HG02885 (cell line): ENCODE data around the gene HRAS.

ENCODE experiments used
- ATAC-seq: cut with Tn5 transposase; IDR thresholded peaks from one replicate; pipeline ENCODE4 v1.9.1; 2021; ENCODE audit warnings: mild to moderate bottlenecking; ENCODE audit not compliant: unreplicated experiment, poor library complexity

Gene HRAS

GRCh38 chr11:515131-515530 lies 20.2 kb downstream of the HRAS start:
- no peak for ATAC-seq

- ATAC-seq = no peak
Measured at GRCh38 chr11:514606-515005, 20.8 kb downstream of the HRAS start.

GRCh38 chr11:512761-513595 lies 22.4 kb downstream of the HRAS start:
- ATAC-seq = no peak

GRCh38 chr11:508956-509355 lies 26.4 kb downstream of the HRAS start:
- ATAC-seq = no peak

- ATAC-seq = no peak
Measured at GRCh38 chr11:507727-508515, 27.5 kb downstream of the HRAS start.

GRCh38 chr11:506995-507726 lies 28.2 kb downstream of the HRAS start, which contains the start of gene RNH1:
Gene RNH1 (minus strand): TSS chr11:507242. CDS start chr11:502162, 5,080 bp downstream.
- ATAC-seq = peak; percentile 59

- ATAC-seq = peak; percentile 66
Measured at GRCh38 chr11:506238-506994, 29.0 kb downstream of the HRAS start.

- ATAC-seq = no peak
Measured at GRCh38 chr11:504994-505344, 30.4 kb downstream of the HRAS start.

- no peak for ATAC-seq
Measured at GRCh38 chr11:504053-504993, 31.1 kb downstream of the HRAS start.

GRCh38 chr11:503179-503981 lies 32.0 kb downstream of the HRAS start:
- ATAC-seq = no peak

GRCh38 chr11:502288-503178 lies 32.8 kb downstream of the HRAS start:
- ATAC-seq = no peak

- ATAC-seq = no peak
Measured at GRCh38 chr11:501683-502287, 33.6 kb downstream of the HRAS start.

GRCh38 chr11:501001-501682 lies 34.2 kb downstream of the HRAS start:
- no peak for ATAC-seq

GRCh38 chr11:499201-500076 lies 35.9 kb downstream of the HRAS start:
- ATAC-seq = no peak
